ENCODE measurements around the gene GYS2.

Gene GYS2

GRCh38 chr12:21538061-21538653, 66.5 kb downstream of the GYS2 start:
- Mint-ChIP-seq H3K4me1 (no peaks in the 10 kb centered on the region), H3K27me3 (ENCODE audit: low read depth, poor library complexity) (peaks cover 10% of the 10 kb centered on the region), H3K9me3 (no peaks in the 10 kb centered on the region), H3K27ac (no peak overlapping the region), H3K36me3 (ENCODE audit: low read depth) (no peaks in the 10 kb centered on the region), H3K4me3 (no peak overlapping the region)
- no peak for TF ChIP-seq CTCF (IDR thresholded peaks at IDR 0.05)
- no peak for DNase-seq

DNA sequence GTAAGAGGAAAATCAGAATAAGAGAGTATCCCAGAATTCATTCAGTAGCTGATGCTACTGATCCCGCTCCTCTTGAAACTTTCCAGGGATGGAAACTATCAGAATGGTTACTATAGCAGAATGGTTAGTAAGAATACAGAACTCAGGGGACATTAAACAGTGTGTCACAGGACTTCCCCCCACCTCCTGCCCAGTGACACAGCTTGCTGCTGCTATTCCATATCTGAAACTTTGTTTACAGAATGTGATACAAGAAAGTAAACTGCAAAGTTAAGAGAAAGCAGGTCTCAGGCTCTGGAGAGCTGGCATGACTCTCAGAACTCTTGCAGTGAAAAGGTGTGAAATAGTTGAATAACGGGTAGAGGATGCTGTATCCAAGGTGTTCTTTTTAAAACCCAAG, 75.2 kb downstream of the GYS2 start:
- Mint-ChIP-seq H3K36me3 (ENCODE audit: low read depth) (no peaks in the 10 kb centered on the region), H3K4me1 (peaks cover 16% of the 10 kb centered on the region), H3K27ac (no peak overlapping the region), H3K27me3 (ENCODE audit: low read depth, poor library complexity) (peaks cover 22% of the 10 kb centered on the region), H3K4me3 (no peak overlapping the region), H3K9me3 (peaks cover 6% of the 10 kb centered on the region)
- DNase-seq: no peak
- no peak for TF ChIP-seq CTCF (IDR thresholded peaks at IDR 0.05)

- Mint-ChIP-seq H3K4me3 (peak overlapping the region; percentile 84), H3K27ac (no peak overlapping the region), H3K9me3 (peaks cover 10% of the 10 kb centered on the region), H3K27me3 (ENCODE audit: low read depth, poor library complexity) (peaks cover 22% of the 10 kb centered on the region), H3K4me1 (peaks cover 16% of the 10 kb centered on the region), H3K36me3 (ENCODE audit: low read depth) (no peaks in the 10 kb centered on the region)
- DNase-seq: no peak
- TF ChIP-seq CTCF (IDR thresholded peaks at IDR 0.05): no peak
Observed at GRCh38 chr12:21528953-21529352, 75.7 kb downstream of the GYS2 start.

GRCh38 chr12:21527451-21528180, 77.0 kb downstream of the GYS2 start:
- peak; percentile 72 for DNase-seq

DNA sequence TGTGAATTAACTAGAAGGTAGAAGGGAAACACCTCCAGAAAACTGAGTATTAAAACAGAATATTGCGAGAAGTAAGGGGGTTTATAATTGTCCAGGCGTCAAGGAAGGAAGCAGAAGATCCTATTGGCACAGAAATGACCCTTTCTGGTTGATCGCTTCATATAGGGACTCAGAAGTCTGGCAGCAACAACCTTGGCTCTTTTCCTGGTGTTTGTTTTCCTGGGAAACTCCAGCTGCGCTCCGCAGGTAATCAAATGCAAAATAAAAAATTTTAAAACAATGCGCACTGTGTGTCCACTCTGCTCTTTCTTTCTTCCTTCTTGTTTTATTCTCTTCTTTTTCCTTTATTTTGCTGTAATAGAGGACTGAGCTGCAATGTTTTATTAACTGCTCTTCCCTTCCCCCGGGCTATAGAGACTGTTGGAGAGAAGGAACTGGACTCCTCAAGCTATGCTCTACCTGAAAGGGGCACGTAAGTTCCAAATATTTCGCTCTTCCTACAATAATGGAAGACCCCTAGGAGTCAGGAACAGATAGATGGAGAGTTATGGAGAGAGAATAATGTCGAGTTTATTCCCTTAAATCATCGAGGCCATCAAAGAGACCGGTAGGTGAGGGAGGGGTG, 77.8 kb downstream of the GYS2 start:
- H3K27me3 Mint-ChIP-seq (ENCODE audit: low read depth, poor library complexity): peaks cover 22% of the 10 kb centered on the region

More at GRCh38 chr12:21527451-21528180, 77.0 kb downstream of the GYS2 start:
- H3K27ac Mint-ChIP-seq: no peak overlapping the region
- TF ChIP-seq CTCF (IDR thresholded peaks at IDR 0.05): no peak
- H3K36me3 Mint-ChIP-seq (ENCODE audit: low read depth): no peaks in the 10 kb centered on the region
- H3K4me3 Mint-ChIP-seq: peak overlapping the region; percentile 84
- peaks cover 22% of the 10 kb centered on the region for H3K27me3 Mint-ChIP-seq (ENCODE audit: low read depth, poor library complexity)
- peaks cover 16% of the 10 kb centered on the region for H3K4me1 Mint-ChIP-seq
- peaks cover 10% of the 10 kb centered on the region for H3K9me3 Mint-ChIP-seq

More for the DNA sequence above, 77.8 kb downstream of the GYS2 start:
- Mint-ChIP-seq H3K27ac (peak overlapping the region; percentile 2), H3K4me3 (peak overlapping the region; percentile 84), H3K9me3 (peaks cover 10% of the 10 kb centered on the region), H3K4me1 (peaks cover 16% of the 10 kb centered on the region), H3K36me3 (ENCODE audit: low read depth) (no peaks in the 10 kb centered on the region)
- DNase-seq: no peak
- no peak for TF ChIP-seq CTCF (IDR thresholded peaks at IDR 0.05)
